Endothelial cell of umbilical vein (primary cell): ENCODE results near the gene MAML1. TPM values are rescaled to one million over a fixed set of nuclear protein-coding genes. Genes with fewer than 3 reads are reported as not detected.
"Not testable (repeated sequence)": the region's sequence is repeated elsewhere in the genome, so short reads cannot be mapped to it uniquely, and the experiment has no call there.

Experiments used
- Bru-seq: library from RNA; stranded (reverse); fragments of 400-500 nt; gene quantifications from one replicate; lab custom pipeline; 2021; lab: Mats Ljungman, UMichigan
- BruChase-seq, 2 experiments: library from RNA; stranded (reverse); fragments of 400-500 nt; gene quantifications; one replicate each; lab custom pipeline; 2021; lab: Mats Ljungman, UMichigan
- BruUV-seq: library from RNA; stranded (reverse); fragments of 400-500 nt; replicated peaks from 2 replicates; lab custom pipeline; 2021; lab: Mats Ljungman, UMichigan
- CTCF ChIA-PET: fragments of 300-600, 350-600 bp; sonication (Branson Sonifier 250); formaldehyde crosslinking; loops from one replicate; lab custom pipeline; 2021; ENCODE audit warnings: antibody characterized with exemption, inconsistent platforms; lab: Charles Lee
- POLR2A ChIA-PET: fragments of 300-600, 350-600 bp; sonication (Branson Sonifier 250); formaldehyde crosslinking; loops from one replicate; lab custom pipeline; 2021; ENCODE audit warnings: antibody characterized with exemption, inconsistent platforms; lab: Charles Lee
- DNase-seq: peaks from one replicate; pipeline ENCODE4 v3.0.0-alpha.2; 2011; ENCODE audit warnings: low read depth, low spot score
- FAIRE-seq: peaks from 2 replicates; lab custom pipeline; 2011; peaks lifted over from hg19 to GRCh38; lab: Jason Lieb, UNC
- H2AFZ ChIP-seq: 2 replicates; pipeline ENCODE4 v1.6.0; 2012; ENCODE audit warnings: low read depth, low read length, control low read depth, inconsistent platforms
- H3K27ac ChIP-seq: 2 replicates; pipeline ENCODE4 v1.5.1; 2011; ENCODE audit warnings: low read depth, mild to moderate bottlenecking, control low read depth, low read length, moderate library complexity; ENCODE audit not compliant: insufficient read depth
- H3K27me3 ChIP-seq, 2 experiments: 2 replicates each; pipeline versions ENCODE4 v1.6.0 to v1.6.1; 2011; ENCODE audit warnings: low read length in 2 of 2, mixed read lengths in 1 of 2; ENCODE audit not compliant: control insufficient read depth in 2 of 2, insufficient read depth in 2 of 2
- H3K36me3 ChIP-seq, 2 experiments: 2 replicates in 1 of 2; 3 replicates in 1 of 2; pipeline ENCODE4 v1.5.1; 2011; ENCODE audit warnings: low read length in 2 of 2, mild to moderate bottlenecking in 1 of 2, moderate library complexity in 1 of 2; ENCODE audit not compliant: control insufficient read depth in 2 of 2, insufficient read depth in 2 of 2; ENCODE audit errors: extremely low read depth in 1 of 2
- H3K4me1 ChIP-seq: 3 replicates; pipeline ENCODE4 v1.5.1; 2011; ENCODE audit warnings: mild to moderate bottlenecking, low read length; ENCODE audit not compliant: control insufficient read depth, insufficient read depth; ENCODE audit errors: extremely low read depth
- H3K4me2 ChIP-seq: 2 replicates; pipeline ENCODE4 v1.6.1; 2011; ENCODE audit warnings: low read length, control low read depth, mixed read lengths; ENCODE audit not compliant: insufficient read depth
- H3K4me3 ChIP-seq, 3 experiments: fragments of 200-600 bp in 1 of 3; sonication (generic), shearing (Covaris generic) in 1 of 3; replicated peaks in 1 of 3; 2 replicates each; pipeline ENCODE4 v1.5.1; 2011 to 2016; ENCODE audit warnings: control low read depth in 3 of 3, low read length in 3 of 3, mild to moderate bottlenecking in 2 of 3, inconsistent platforms in 1 of 3, low read depth in 1 of 3, moderate library complexity in 1 of 3; ENCODE audit not compliant: insufficient read depth in 1 of 3
- H3K79me2 ChIP-seq: 2 replicates; pipeline ENCODE4 v1.6.0; 2012; ENCODE audit warnings: low read length, inconsistent platforms; ENCODE audit not compliant: control insufficient read depth, insufficient read depth
- H3K9ac ChIP-seq: replicated peaks from 2 replicates; pipeline ENCODE3; 2011; ENCODE audit warnings: low read length, control low read depth; ENCODE audit not compliant: insufficient read depth; ENCODE audit errors: extremely low read depth
- H3K9me1 ChIP-seq: replicated peaks from 3 replicates; pipeline ENCODE4 v1.6.0; 2011; ENCODE audit warnings: mild to moderate bottlenecking, low read length; ENCODE audit not compliant: control insufficient read depth, insufficient read depth; ENCODE audit errors: extremely low read depth
- H3K9me3 ChIP-seq: replicated peaks from 2 replicates; pipeline ENCODE4 v1.5.1; 2012; ENCODE audit warnings: low read length, inconsistent platforms; ENCODE audit not compliant: control insufficient read depth, insufficient read depth
- H4K20me1 ChIP-seq: replicated peaks from 2 replicates; pipeline ENCODE3; 2011; ENCODE audit warnings: mild to moderate bottlenecking, low read length; ENCODE audit not compliant: control insufficient read depth, insufficient read depth; ENCODE audit errors: extremely low read depth
- MYC ChIP-seq: IDR thresholded peaks from one replicate; pipeline ENCODE4 v1.6.1; 2011; ENCODE audit warnings: mild to moderate bottlenecking, low read depth, low read length
- POLR2A ChIP-seq: IDR thresholded peaks from 2 replicates; pipeline ENCODE4 v1.6.1; 2012; ENCODE audit warnings: low read depth, mild to moderate bottlenecking, control low read depth, low read length
- POLR2AphosphoS5 ChIP-seq: IDR thresholded peaks from 2 replicates; pipeline ENCODE4 v1.6.1; 2012; ENCODE audit warnings: low read depth, mild to moderate bottlenecking, control low read depth, low read length, moderate library complexity; ENCODE audit not compliant: insufficient read depth
- dilution Hi-C: fragments of 300-500 bp; cut with MboI; formaldehyde crosslinking; loops from one replicate; pipeline ENCODE4 v1.15.0; 2019; ENCODE audit warnings: low sequenced_read_pairs; ENCODE audit not compliant: extremely low pct_ligation_motif_present
- intact Hi-C: fragments of 100-400 bp; cut with micrococcal nuclease; formaldehyde crosslinking; loops from one replicate; pipeline ENCODE4 v1.10.0; 2022
- long read RNA-seq: library from polyadenylated mRNA; stranded (forward); transcript quantifications from one replicate; pipeline ENCODE4 v2.0.0, GENCODE V29; 2021
- polyA minus RNA-seq, 3 experiments: library from RNA; depleted of rRNA, polyadenylated mRNA; stranded (reverse); fragments of >200 nt; gene quantifications; 1 replicate in 1 of 3; 2 replicates in 2 of 3; pipeline ENCODE4 v1.2.3, GENCODE V29; 2011
- polyA plus RNA-seq, 4 experiments: library from polyadenylated mRNA; depleted of rRNA in 3 of 4; stranded (reverse) in 3 of 4; unstranded in 1 of 4; fragments of >200 nt; gene quantifications; 2 replicates each; pipeline versions ENCODE4 v1.2.1 to v1.2.3, GENCODE V29; 2011 to 2012; ENCODE audit warnings: missing spikeins in 1 of 4
- total RNA-seq: library from RNA; stranded (reverse); gene quantifications from 2 replicates; pipeline ENCODE4 v1.2.3, GENCODE V29; 2021

The MAML1 gene
- total RNA-seq (29.0 and 30.1 TPM in 2 replicates), polyA plus RNA-seq (11.7 and 12.4 TPM in 2 replicates), polyA minus RNA-seq (13.1 and 15.0 TPM in 2 replicates), Bru-seq, nascent RNA (percentile 74 among the genes with signal in this experiment), BruChase-seq, experiment 1, labeled RNA remaining after a 6-hour chase (percentile 84 among the genes with signal in this experiment), BruChase-seq, experiment 2, labeled RNA remaining after a 2-hour chase (percentile 83 among the genes with signal in this experiment)
- 9.5 and 10.7 TPM in 2 replicates for polyA plus RNA-seq (2011; cell fraction: cytosol; rRNA removed)
- 12.5 and 13.6 TPM in 2 replicates for polyA plus RNA-seq (2011; cell fraction: nucleus; rRNA removed)
- polyA plus RNA-seq (2012): 13.7 and 14.8 TPM in 2 replicates
- 8.9 TPM for polyA minus RNA-seq (2011; cell fraction: cytosol; rRNA and poly(A)+ RNA removed)
- polyA minus RNA-seq (2011; cell fraction: nucleus; rRNA and poly(A)+ RNA removed): 14.1 and 17.8 TPM in 2 replicates
- long read RNA-seq, partial matches to known transcripts: 0 of 16 reads
- long read RNA-seq, other reads (novel, unspliced or antisense): 15 of 16 reads

- H3K36me3 ChIP-seq: peaks cover 19 to 28% of the 10 kb centered on the region in 2 experiments
- TF ChIP-seq POLR2A (peak; percentile 83), POLR2AphosphoS5 (peak; percentile 69), MYC (no peak)
- ChIA-PET CTCF (interaction anchor here (0.8 to 2.0 kb wide), 9 partner anchors 9 to 88 kb away, joined by 3 to 19 read pairs (median 4); partner anchors contain the start of gene SQSTM1), POLR2A (interaction anchor here (0.6 to 2.1 kb wide), 7 partner anchors 12 to 772 kb away, joined by 3 to 11 read pairs (median 7); partner anchors contain the start of genes HNRNPH1 and SQSTM1)
- H3K79me2 ChIP-seq: peaks cover 47% of the 10 kb centered on the region
- peaks cover 4% of the 10 kb centered on the region for H4K20me1 ChIP-seq
- no peaks in the 10 kb centered on the region for H3K9me1 ChIP-seq
- H2AFZ ChIP-seq: peak within 1 kb of the TSS; percentile 64
- no peaks in the 10 kb centered on the region for H3K27me3 ChIP-seq
- no peaks in the 10 kb centered on the region for H3K9me3 ChIP-seq
- DNase-seq (peak; percentile 100), FAIRE-seq (peak; percentile 90)
- H3K9ac ChIP-seq: peak within 1 kb of the TSS; percentile 70
- H3K4me1 ChIP-seq: peaks cover 28% of the 10 kb centered on the region
- H3K27ac ChIP-seq: peak within 1 kb of the TSS; percentile 70
- H3K4me3 ChIP-seq: peak within 1 kb of the TSS; percentile 64 to 92 (median 77)
- no TSS peak for BruUV-seq
- dilution Hi-C loops (no loop called here), intact Hi-C loops (loop anchor here (1.0 to 5.0 kb wide), 6 partner anchors 33 to 173 kb away; partner anchors contain the start of genes CANX and HNRNPH1)
- peak within 1 kb of the TSS; percentile 96 for H3K4me2 ChIP-seq
These were observed at the start of gene MAML1 for GRCh38 chr5:179732412-179732917. Gene MAML1, plus strand, starts transcription at chr5:179732822. Its CDS starts 291 bp downstream, at chr5:179733113.

GRCh38 chr5:179689212-179689611 is 43.4 kb upstream of the MAML1 start:
- H3K4me3 ChIP-seq, H3K4me1 ChIP-seq, H3K4me2 ChIP-seq, H3K27me3 ChIP-seq, BruUV-seq, H3K9ac ChIP-seq, H3K79me2 ChIP-seq, dilution Hi-C loops, FAIRE-seq, DNase-seq, H3K9me1 ChIP-seq, H3K36me3 ChIP-seq, H3K27ac ChIP-seq, H2AFZ ChIP-seq, H4K20me1 ChIP-seq, intact Hi-C loops, H3K9me3 ChIP-seq: not testable (repeated sequence)
- CTCF ChIA-PET: interaction anchor here (0.8 kb wide), 1 partner anchor 19 kb away, joined by 3 read pairs; no protein-coding TSS in a partner anchor
- POLR2A ChIA-PET: interaction anchor here (0.7 kb wide), 1 partner anchor 65 kb away, joined by 7 read pairs; no protein-coding TSS in a partner anchor
